Activated T-cell treated with anti-CD3 and anti-CD28 coated beads, Interleukin-2, amount 50 U/mL, for 24 hours (primary cell): ENCODE data around the gene GPATCH4.
"Not testable (repeated sequence)": the region's sequence is repeated elsewhere in the genome, so short reads cannot be mapped to it uniquely, and the experiment has no call there.

Experiments
- DNase-seq: peaks from one replicate; pipeline ENCODE4 v3.0.0-alpha.2; 2020
- H3K27ac Mint-ChIP-seq: 2 replicates; pipeline ENCODE4 v1.8.0; 2020; ENCODE audit warnings: mild to moderate bottlenecking, mixed read lengths
- H3K27me3 Mint-ChIP-seq: 2 replicates; pipeline ENCODE4 v1.8.0; 2020; ENCODE audit warnings: mixed read lengths
- H3K36me3 Mint-ChIP-seq: 2 replicates; pipeline ENCODE4 v1.8.0; 2020; ENCODE audit warnings: low read depth, mixed read lengths
- H3K4me1 Mint-ChIP-seq: 2 replicates; pipeline ENCODE4 v1.8.0; 2020; ENCODE audit warnings: low read depth, mixed read lengths
- H3K4me3 Mint-ChIP-seq: 2 replicates; pipeline ENCODE4 v1.8.0; 2020; ENCODE audit warnings: mild to moderate bottlenecking, moderate library complexity, mixed read lengths
- H3K9me3 Mint-ChIP-seq: 2 replicates; pipeline ENCODE4 v1.8.0; 2020; ENCODE audit warnings: mixed read lengths

GPATCH4 gene

DNA sequence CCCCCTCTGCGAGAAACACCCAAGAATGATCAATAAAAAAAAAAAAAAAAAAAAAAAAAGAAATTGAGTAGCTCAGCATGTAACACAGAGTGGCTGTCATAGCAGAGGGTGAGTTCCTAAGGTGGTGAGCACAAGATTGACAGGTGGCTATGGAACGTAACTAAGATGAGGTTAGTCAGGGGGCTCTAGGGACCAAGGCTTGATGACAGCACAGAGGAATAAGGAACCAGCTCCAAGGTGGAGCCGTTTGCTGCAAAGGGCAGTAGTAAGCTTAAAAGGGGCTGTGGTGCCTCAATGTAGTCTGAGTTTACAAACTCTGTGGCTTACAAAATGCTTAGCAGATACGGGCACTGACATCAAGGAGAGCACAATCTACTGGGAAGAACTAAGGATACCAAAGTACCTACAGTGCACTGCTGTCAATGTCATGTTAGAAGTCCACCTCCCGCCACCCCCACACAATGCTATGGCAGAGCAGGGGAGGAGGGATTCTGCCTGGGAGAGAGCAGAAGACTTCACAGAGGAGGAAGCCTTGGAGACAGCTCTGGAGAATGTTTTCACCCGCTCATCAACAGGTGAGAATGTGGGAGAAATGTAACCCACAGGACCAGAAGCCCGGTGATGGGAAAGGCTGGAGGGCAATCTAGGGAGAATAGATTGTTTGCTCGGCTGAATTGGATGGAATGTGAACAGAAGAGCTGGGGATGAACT lies 42.0 kb downstream of the GPATCH4 start:
- no peaks in the 10 kb centered on the region for H3K9me3 Mint-ChIP-seq
- no peaks in the 10 kb centered on the region for H3K36me3 Mint-ChIP-seq
- H3K4me1 Mint-ChIP-seq = no peaks in the 10 kb centered on the region
- DNase-seq = no peak
- H3K27ac Mint-ChIP-seq = no peak overlapping the region
- no peaks in the 10 kb centered on the region for H3K27me3 Mint-ChIP-seq
- H3K4me3 Mint-ChIP-seq = no peak overlapping the region

- Mint-ChIP-seq H3K27me3 (no peaks in the 10 kb centered on the region), H3K4me3 (no peak overlapping the region), H3K27ac (no peak overlapping the region), H3K4me1 (peaks cover 5% of the 10 kb centered on the region), H3K9me3 (no peaks in the 10 kb centered on the region), H3K36me3 (no peaks in the 10 kb centered on the region)
- no peak for DNase-seq
These were observed 44.9 kb downstream of the GPATCH4 start for GRCh38 chr1:156556354-156556753.

DNA sequence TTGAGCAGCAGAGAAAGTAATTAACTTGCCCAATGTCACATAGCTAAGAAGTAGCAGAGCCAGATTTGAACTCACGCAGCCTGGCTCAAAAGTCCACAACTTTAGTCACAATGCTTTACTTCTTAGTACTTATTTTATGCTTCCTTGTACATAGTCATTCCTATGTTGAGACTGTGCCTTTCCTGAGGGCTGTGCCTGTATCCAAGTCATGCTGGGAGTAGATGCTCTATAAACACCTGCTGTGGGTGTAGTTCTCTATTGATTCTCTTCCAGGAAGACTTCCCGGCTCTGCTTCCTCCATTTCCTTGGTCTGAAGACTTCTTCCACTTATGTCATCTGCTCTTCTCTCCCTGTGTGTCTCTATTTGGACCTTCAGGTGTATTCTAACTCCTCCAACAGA lies 45.6 kb downstream of the GPATCH4 start:
- no peak for DNase-seq
- Mint-ChIP-seq H3K9me3 (no peaks in the 10 kb centered on the region), H3K27me3 (no peaks in the 10 kb centered on the region), H3K4me1 (peaks cover 5% of the 10 kb centered on the region), H3K27ac (no peak overlapping the region), H3K36me3 (no peaks in the 10 kb centered on the region), H3K4me3 (no peak overlapping the region)

GRCh38 chr1:156554971-156555370 lies 46.3 kb downstream of the GPATCH4 start:
- H3K27ac Mint-ChIP-seq = no peak overlapping the region
- no peaks in the 10 kb centered on the region for H3K36me3 Mint-ChIP-seq
- DNase-seq = no peak
- no peaks in the 10 kb centered on the region for H3K9me3 Mint-ChIP-seq
- peaks cover 5% of the 10 kb centered on the region for H3K4me1 Mint-ChIP-seq
- H3K4me3 Mint-ChIP-seq = no peak overlapping the region
- H3K27me3 Mint-ChIP-seq = no peaks in the 10 kb centered on the region

- H3K4me3 Mint-ChIP-seq = no peak overlapping the region
- no peaks in the 10 kb centered on the region for H3K36me3 Mint-ChIP-seq
- no peak for DNase-seq
- no peaks in the 10 kb centered on the region for H3K27me3 Mint-ChIP-seq
- H3K4me1 Mint-ChIP-seq = peaks cover 5% of the 10 kb centered on the region
- no peaks in the 10 kb centered on the region for H3K9me3 Mint-ChIP-seq
- no peak overlapping the region for H3K27ac Mint-ChIP-seq
These were observed 47.3 kb downstream of the GPATCH4 start for GRCh38 chr1:156553860-156554485.

DNA sequence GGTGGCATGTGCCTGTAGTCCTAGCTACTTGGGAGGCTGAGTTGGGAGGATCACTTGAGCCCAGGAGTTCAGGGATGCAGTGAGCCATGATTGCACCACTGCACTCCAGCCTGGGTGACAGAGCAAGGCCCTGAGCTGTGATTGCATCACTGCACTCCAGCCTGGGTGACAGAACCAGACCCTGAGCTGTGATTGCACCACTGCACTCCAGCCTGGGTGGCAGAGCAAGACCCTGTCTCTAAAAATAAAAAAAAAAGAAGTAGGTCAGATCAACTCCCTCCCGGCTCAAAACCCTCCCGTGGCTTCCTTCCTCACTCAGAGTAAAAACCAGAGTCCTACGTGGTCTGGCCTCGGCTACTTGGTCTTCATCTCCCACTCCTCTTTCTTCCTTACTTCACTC lies 48.3 kb downstream of the GPATCH4 start:
- H3K9me3 Mint-ChIP-seq, H3K27me3 Mint-ChIP-seq, H3K27ac Mint-ChIP-seq, H3K36me3 Mint-ChIP-seq, H3K4me3 Mint-ChIP-seq, H3K4me1 Mint-ChIP-seq, DNase-seq: not testable (repeated sequence)

GRCh38 chr1:156552518-156552917 lies 48.8 kb downstream of the GPATCH4 start:
- Mint-ChIP-seq H3K27me3 (no peaks in the 10 kb centered on the region), H3K9me3 (no peaks in the 10 kb centered on the region), H3K4me1 (peaks cover 5% of the 10 kb centered on the region), H3K27ac (no peak overlapping the region), H3K36me3 (no peaks in the 10 kb centered on the region), H3K4me3 (no peak overlapping the region)
- DNase-seq = no peak

DNA sequence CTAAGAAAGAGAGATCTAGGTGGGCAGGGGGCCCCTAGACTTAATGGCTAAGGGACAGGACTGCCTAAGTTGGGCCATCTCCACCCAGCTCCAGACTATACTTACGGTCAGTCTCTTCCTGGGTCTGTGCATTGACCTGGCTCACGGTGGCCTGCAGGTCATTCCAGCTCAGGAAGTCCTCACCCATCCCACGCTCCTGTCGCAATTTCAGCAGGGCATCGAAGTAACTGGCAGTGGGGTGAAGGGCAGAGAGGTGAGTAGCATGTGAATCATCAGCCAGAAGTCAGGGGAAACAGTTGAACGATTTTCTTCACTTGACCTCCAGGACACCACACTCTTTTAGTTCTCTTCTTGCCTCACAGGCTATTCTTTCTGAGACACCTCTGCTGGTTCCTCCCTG lies 49.4 kb downstream of the GPATCH4 start:
- Mint-ChIP-seq H3K36me3 (no peaks in the 10 kb centered on the region), H3K27ac (no peak overlapping the region), H3K4me3 (no peak overlapping the region), H3K4me1 (peaks cover 5% of the 10 kb centered on the region), H3K9me3 (no peaks in the 10 kb centered on the region), H3K27me3 (no peaks in the 10 kb centered on the region)
- no peak for DNase-seq

GRCh38 chr1:156551066-156551643 lies 50.1 kb downstream of the GPATCH4 start:
- no peak for DNase-seq
- no peaks in the 10 kb centered on the region for H3K9me3 Mint-ChIP-seq
- H3K4me3 Mint-ChIP-seq = no peak overlapping the region
- H3K27ac Mint-ChIP-seq = no peak overlapping the region
- no peaks in the 10 kb centered on the region for H3K27me3 Mint-ChIP-seq
- no peaks in the 10 kb centered on the region for H3K36me3 Mint-ChIP-seq
- H3K4me1 Mint-ChIP-seq = peaks cover 5% of the 10 kb centered on the region

DNA sequence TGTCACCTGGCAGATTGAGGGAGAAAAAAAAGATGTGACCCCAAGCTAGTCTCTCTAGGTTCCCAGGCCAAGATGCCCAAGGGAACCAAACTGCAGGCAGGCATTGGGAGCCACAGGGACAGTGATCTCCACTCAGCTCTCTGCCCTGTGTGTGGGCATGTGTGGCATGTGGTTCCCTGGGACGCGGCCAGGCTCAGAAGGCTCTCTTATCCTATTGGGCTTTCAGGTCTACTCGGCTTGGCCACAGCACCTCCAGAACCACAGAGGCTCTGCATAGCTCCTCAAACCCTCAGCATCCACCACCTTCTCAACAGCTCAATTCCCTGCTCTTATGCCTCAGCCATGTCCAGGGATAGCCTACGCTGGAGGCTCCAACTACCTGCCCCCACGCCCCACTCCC lies 50.9 kb downstream of the GPATCH4 start:
- H3K4me1 Mint-ChIP-seq = peaks cover 5% of the 10 kb centered on the region
- no peak overlapping the region for H3K27ac Mint-ChIP-seq
- no peaks in the 10 kb centered on the region for H3K9me3 Mint-ChIP-seq
- H3K4me3 Mint-ChIP-seq = no peak overlapping the region
- H3K27me3 Mint-ChIP-seq = no peaks in the 10 kb centered on the region
- DNase-seq = no peak
- H3K36me3 Mint-ChIP-seq = no peaks in the 10 kb centered on the region

DNA sequence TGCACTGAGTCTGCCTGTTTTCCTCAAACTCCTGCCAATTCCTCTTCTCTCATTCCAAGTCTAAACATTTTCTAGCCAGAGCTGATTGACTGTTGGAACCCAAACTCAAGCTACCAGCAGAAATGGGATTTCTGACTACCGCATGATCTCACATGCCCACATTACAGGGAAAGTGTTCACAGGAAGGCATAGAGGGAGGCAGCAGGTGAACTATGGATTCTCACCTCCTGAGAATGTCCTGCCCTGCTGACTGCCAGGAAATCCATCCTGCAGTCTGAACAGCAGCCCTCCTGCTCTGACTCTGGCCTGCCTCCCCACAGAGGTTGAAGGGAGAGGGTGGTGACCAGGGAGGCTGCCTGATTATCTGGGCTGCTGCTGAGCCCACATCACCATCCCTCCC lies 51.4 kb downstream of the GPATCH4 start:
- DNase-seq = no peak
- Mint-ChIP-seq H3K36me3 (no peaks in the 10 kb centered on the region), H3K4me1 (peaks cover 5% of the 10 kb centered on the region), H3K4me3 (no peak overlapping the region), H3K27ac (no peak overlapping the region), H3K9me3 (no peaks in the 10 kb centered on the region), H3K27me3 (no peaks in the 10 kb centered on the region)

- no peak overlapping the region for H3K4me3 Mint-ChIP-seq
- no peak overlapping the region for H3K27ac Mint-ChIP-seq
- H3K36me3 Mint-ChIP-seq = no peaks in the 10 kb centered on the region
- no peaks in the 10 kb centered on the region for H3K27me3 Mint-ChIP-seq
- peaks cover 5% of the 10 kb centered on the region for H3K4me1 Mint-ChIP-seq
- no peak for DNase-seq
- H3K9me3 Mint-ChIP-seq = no peaks in the 10 kb centered on the region
These were observed 51.9 kb downstream of the GPATCH4 start for GRCh38 chr1:156549390-156549789.

DNA sequence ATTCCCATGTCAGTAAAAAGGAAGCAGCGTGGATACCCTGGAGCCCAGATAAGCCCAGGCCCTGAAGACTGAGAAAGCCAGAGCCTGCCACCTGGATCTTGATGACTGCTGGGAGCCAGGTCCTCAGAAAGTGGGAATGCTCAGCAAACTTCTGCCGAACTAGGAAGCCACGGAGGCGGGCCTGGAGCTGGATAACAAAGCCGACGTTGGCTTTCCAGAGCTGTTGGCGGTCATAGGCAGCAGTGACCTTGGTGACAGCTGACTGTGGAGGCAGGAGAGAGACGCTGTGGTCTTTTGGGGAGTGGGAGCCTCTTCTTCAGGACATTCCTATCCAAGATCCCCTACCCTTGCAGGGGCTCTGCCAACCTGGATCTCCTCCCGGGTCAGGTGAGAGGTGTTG lies 53.3 kb downstream of the GPATCH4 start:
- Mint-ChIP-seq H3K27ac (no peak overlapping the region), H3K9me3 (no peaks in the 10 kb centered on the region), H3K4me3 (no peak overlapping the region), H3K4me1 (peaks cover 2% of the 10 kb centered on the region), H3K36me3 (no peaks in the 10 kb centered on the region), H3K27me3 (no peaks in the 10 kb centered on the region)
- no peak for DNase-seq

GRCh38 chr1:156547434-156547833 lies 53.8 kb downstream of the GPATCH4 start:
- H3K27ac Mint-ChIP-seq = no peak overlapping the region
- peaks cover 2% of the 10 kb centered on the region for H3K4me1 Mint-ChIP-seq
- no peak overlapping the region for H3K4me3 Mint-ChIP-seq
- DNase-seq = no peak
- H3K27me3 Mint-ChIP-seq = no peaks in the 10 kb centered on the region
- H3K9me3 Mint-ChIP-seq = no peaks in the 10 kb centered on the region
- H3K36me3 Mint-ChIP-seq = no peaks in the 10 kb centered on the region

GRCh38 chr1:156546267-156546666 lies 55.0 kb downstream of the GPATCH4 start:
- no peaks in the 10 kb centered on the region for H3K36me3 Mint-ChIP-seq
- H3K4me3 Mint-ChIP-seq = no peak overlapping the region
- no peaks in the 10 kb centered on the region for H3K4me1 Mint-ChIP-seq
- no peaks in the 10 kb centered on the region for H3K27me3 Mint-ChIP-seq
- no peaks in the 10 kb centered on the region for H3K9me3 Mint-ChIP-seq
- H3K27ac Mint-ChIP-seq = no peak overlapping the region
- DNase-seq = no peak
